Naive thymus-derived CD4-positive, alpha-beta T cell (primary cell): ENCODE results near the gene ADAP1. TPM values are rescaled to one million over a fixed set of nuclear protein-coding genes. Genes with fewer than 3 reads are reported as not detected.
"Not testable (repeated sequence)": the region's sequence is repeated elsewhere in the genome, so short reads cannot be mapped to it uniquely, and the experiment has no call there.

Experiments
- ATAC-seq: fragments of 150-1000 bp; cut with Tn5 transposase; 2 replicates; pipeline ENCODE4 v1.10.0; 2021; ENCODE audit warnings: mild to moderate bottlenecking, moderate library complexity
- CTCF ChIA-PET: fragments of 350-600 bp; sonication (Branson Sonifier 250); formaldehyde crosslinking; loops from one replicate; lab custom pipeline; 2021; ENCODE audit warnings: antibody characterized with exemption; lab: Charles Lee
- POLR2A ChIA-PET: fragments of 350-600 bp; sonication (Branson Sonifier 250); formaldehyde crosslinking; loops from one replicate; lab custom pipeline; 2021; ENCODE audit warnings: antibody characterized with exemption, inconsistent platforms; lab: Charles Lee
- DNase-seq, 9 donors: peaks; one replicate each; pipeline versions ENCODE4 v3.0.0 to v3.0.0-alpha.2; 2020 to 2022; ENCODE audit warnings: mixed read lengths in 1 of 9
- H3K27ac ChIP-seq: one replicate; pipeline ENCODE4 v1.7.0; 2013; ENCODE audit warnings: mild to moderate bottlenecking, low read depth, low read length, moderate library complexity
- H3K27me3 ChIP-seq, 2 donors: one replicate each; pipeline ENCODE4 v1.7.0; 2013; ENCODE audit warnings: low read length in 2 of 2, mild to moderate bottlenecking in 2 of 2, moderate library complexity in 2 of 2; ENCODE audit not compliant: control insufficient read depth in 2 of 2, insufficient read depth in 2 of 2
- H3K36me3 ChIP-seq, 3 experiments: 1 replicate in 2 of 3; 2 replicates in 1 of 3; pipeline ENCODE4 v1.7.0; 2013; ENCODE audit warnings: low read length in 3 of 3, mild to moderate bottlenecking in 3 of 3, moderate library complexity in 1 of 3; ENCODE audit not compliant: insufficient read depth in 3 of 3, control insufficient read depth in 2 of 3
- H3K4me1 ChIP-seq, 2 donors: one replicate each; pipeline ENCODE4 v1.7.0; 2013; ENCODE audit warnings: low read length in 2 of 2, mild to moderate bottlenecking in 2 of 2, moderate library complexity in 1 of 2; ENCODE audit not compliant: control insufficient read depth in 2 of 2, insufficient read depth in 2 of 2
- H3K4me3 ChIP-seq: 2 replicates; pipeline ENCODE4 v1.7.0; 2013; ENCODE audit warnings: mild to moderate bottlenecking, low read length
- H3K9me3 ChIP-seq, 3 experiments: 1 replicate in 2 of 3; 2 replicates in 1 of 3; pipeline ENCODE4 v1.7.0; 2013; ENCODE audit warnings: low read length in 3 of 3; ENCODE audit not compliant: control insufficient read depth in 2 of 3
- H3K27ac Mint-ChIP-seq, 9 donors: one replicate each; pipeline ENCODE4 v1.8.0; 2020 to 2022; ENCODE audit warnings: mixed read lengths in 9 of 9, mild to moderate bottlenecking in 8 of 9, moderate library complexity in 5 of 9, inconsistent platforms in 2 of 9
- H3K27me3 Mint-ChIP-seq, 5 donors: one replicate each; pipeline ENCODE4 v1.8.0; 2021 to 2022; ENCODE audit warnings: mixed read lengths in 5 of 5, mild to moderate bottlenecking in 1 of 5
- H3K36me3 Mint-ChIP-seq, 5 donors: one replicate each; pipeline ENCODE4 v1.8.0; 2020 to 2022; ENCODE audit warnings: mixed read lengths in 5 of 5, mild to moderate bottlenecking in 3 of 5, inconsistent platforms in 1 of 5
- H3K4me1 Mint-ChIP-seq, 7 donors: one replicate each; pipeline ENCODE4 v1.8.0; 2020 to 2022; ENCODE audit warnings: mixed read lengths in 7 of 7, mild to moderate bottlenecking in 3 of 7, inconsistent platforms in 1 of 7
- H3K4me3 Mint-ChIP-seq, 10 donors: one replicate each; pipeline ENCODE4 v1.8.0; 2020 to 2022; ENCODE audit warnings: mild to moderate bottlenecking in 10 of 10, mixed read lengths in 10 of 10, moderate library complexity in 6 of 10, inconsistent platforms in 2 of 10
- H3K9me3 Mint-ChIP-seq, 11 donors: one replicate each; pipeline ENCODE4 v1.8.0; 2020 to 2022; ENCODE audit warnings: mixed read lengths in 11 of 11, mild to moderate bottlenecking in 4 of 11, inconsistent platforms in 1 of 11, moderate library complexity in 1 of 11
- intact Hi-C, 2 donors: fragments of 100-400 bp; cut with micrococcal nuclease; formaldehyde crosslinking; loops; one replicate each; pipeline ENCODE4 v1.15.1; 2023
- polyA plus RNA-seq, 2 donors: library from polyadenylated mRNA; unstranded; fragments of 300-500 nt; fragmentation: Illumina TruSeq; gene quantifications; one replicate each; pipeline ENCODE4 v1.2.3, GENCODE V29; 2021
- total RNA-seq, 6 experiments: library from RNA in 5 of 6; stranded (reverse) in 5 of 6; gene quantifications; 1 replicate in 5 of 6; 2 replicates in 1 of 6; pipeline ENCODE4 v1.2.3 and lab custom pipeline; 2021 to 2026

ADAP1 gene
- total and polyA plus RNA-seq, 7 experiments from 2014 or later, result 3.8 to 68.6 (median 8.7) TPM

DNA sequence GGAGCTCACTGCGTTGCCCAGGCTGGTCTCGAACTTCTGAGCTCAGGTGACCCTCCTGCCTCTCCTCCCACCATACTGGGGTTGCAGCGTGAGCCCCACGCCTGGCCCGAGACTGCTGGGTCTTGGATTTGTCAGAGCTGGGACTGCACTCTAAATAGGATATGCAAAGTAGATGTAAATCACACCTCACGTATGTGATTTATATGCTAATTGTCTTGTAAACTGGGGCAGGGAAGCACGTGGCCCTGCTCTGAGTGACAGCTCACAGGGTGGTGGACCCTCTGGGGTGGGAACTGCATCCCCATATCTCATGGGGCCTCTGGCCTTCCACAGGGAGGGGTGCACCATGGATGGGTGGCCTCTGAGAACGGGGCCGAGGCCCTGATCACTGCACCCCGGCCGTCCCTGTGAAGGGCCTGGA, 44.0 kb downstream of the ADAP1 start:
- intact Hi-C loops, result loop anchor here in 1 of 2 donors (1.0 kb wide), 1 partner anchor 13 kb away; no protein-coding TSS in a partner anchor
- H3K36me3 Mint-ChIP-seq, result no peaks in the 10 kb centered on the region
- no peak for ATAC-seq
- H3K27me3 Mint-ChIP-seq, result no peaks in the 10 kb centered on the region
- Histone ChIP-seq H3K27ac (no peak overlapping the region), H3K4me3 (no peak overlapping the region), H3K27me3 (no peaks in the 10 kb centered on the region), H3K4me1 (peaks cover 0 to 11% of the 10 kb centered on the region in 2 donors), H3K36me3 (no peaks in the 10 kb centered on the region), H3K9me3 (no peaks in the 10 kb centered on the region)
- peaks cover 0 to 2% (median 0%) of the 10 kb centered on the region in 11 donors for H3K9me3 Mint-ChIP-seq
- peaks cover 0 to 12% (median 10%) of the 10 kb centered on the region in 7 donors for H3K4me1 Mint-ChIP-seq
- POLR2A ChIA-PET, result interaction anchor here (0.8 to 1.9 kb wide), 6 partner anchors 12 to 144 kb away, joined by 3 to 27 read pairs (median 6); partner anchors contain the start of gene COX19
- DNase-seq, result no peak
- CTCF ChIA-PET, result interaction anchor here (0.9 to 2.3 kb wide), 5 partner anchors 13 to 155 kb away, joined by 3 to 13 read pairs (median 6); partner anchors contain the start of gene COX19
- peak overlapping the region in 6 of 9 donors; percentile 28 to 80 (median 68) for H3K27ac Mint-ChIP-seq
- H3K4me3 Mint-ChIP-seq, result peak overlapping the region in 9 of 10 donors; percentile 60 to 82 (median 77)

DNA sequence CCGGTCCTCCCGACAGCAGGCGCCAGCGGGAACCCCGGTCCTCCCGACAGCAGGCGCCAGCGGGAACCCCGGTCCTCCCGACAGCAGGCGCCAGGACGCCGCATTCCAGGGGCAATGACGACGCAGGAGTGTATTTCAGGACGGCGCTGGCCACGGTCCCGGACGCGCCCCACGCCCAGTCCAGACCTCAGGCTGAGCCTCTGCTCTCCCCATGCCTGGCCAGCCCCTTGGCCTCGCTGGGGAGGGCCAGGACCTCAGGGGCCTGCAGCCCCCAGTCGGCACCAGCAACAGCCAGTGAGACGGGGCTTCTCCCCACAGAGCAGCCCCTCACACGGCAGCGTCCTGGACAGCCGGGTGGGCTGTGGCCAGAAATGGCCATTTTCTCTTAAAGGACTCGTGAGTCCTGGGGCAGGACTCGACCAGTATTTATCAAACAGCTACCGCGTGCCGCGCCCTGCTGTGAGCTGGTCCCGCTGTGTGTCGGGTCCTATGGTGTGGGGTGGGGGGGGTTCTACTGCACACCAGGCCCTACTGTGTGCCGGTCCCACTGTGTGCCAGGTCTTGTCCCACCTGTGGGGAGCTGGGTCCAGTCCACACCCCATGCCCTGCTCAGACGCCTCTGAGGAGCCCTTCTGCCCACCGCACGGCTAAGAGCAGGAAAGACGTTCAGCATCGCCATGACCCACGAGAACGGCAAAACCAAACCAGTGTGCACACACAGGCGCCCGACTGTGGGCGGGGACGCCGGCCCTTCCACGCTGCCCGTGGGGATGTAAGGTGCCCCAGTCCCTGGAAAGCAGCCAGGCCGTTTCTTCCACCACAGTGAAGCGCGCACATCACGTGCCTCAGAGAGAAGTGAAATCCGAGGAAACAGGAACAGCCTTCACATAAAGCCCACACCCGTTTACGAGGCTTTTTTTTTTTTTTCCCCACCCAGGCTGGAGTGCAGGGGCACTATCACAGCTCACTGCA, 44.8 kb downstream of the ADAP1 start:
- Histone ChIP-seq H3K4me1 (peaks cover 0 to 11% of the 10 kb centered on the region in 2 donors), H3K27me3 (no peaks in the 10 kb centered on the region), H3K27ac (no peak overlapping the region), H3K36me3 (no peaks in the 10 kb centered on the region), H3K4me3 (peak overlapping the region; percentile 9), H3K9me3 (no peaks in the 10 kb centered on the region)
- Mint-ChIP-seq H3K27me3 (peaks cover 0 to 2% (median 0%) of the 10 kb centered on the region in 5 donors), H3K4me1 (peaks cover 0 to 13% (median 10%) of the 10 kb centered on the region in 7 donors), H3K4me3 (peak overlapping the region in 9 of 10 donors; percentile 60 to 82 (median 77)), H3K36me3 (no peaks in the 10 kb centered on the region), H3K27ac (peak overlapping the region in 7 of 9 donors; percentile 28 to 80 (median 76)), H3K9me3 (peaks cover 0 to 2% (median 0%) of the 10 kb centered on the region in 11 donors)
- intact Hi-C loops, result loop anchor here in 1 of 2 donors (1.0 kb wide), 4 partner anchors 14 to 156 kb away; partner anchors contain the start of genes ADAP1 and COX19
- ChIA-PET POLR2A (interaction anchor here (0.8 to 1.9 kb wide), 7 partner anchors 13 to 300 kb away, joined by 3 to 27 read pairs (median 6); partner anchors contain the start of gene COX19), CTCF (interaction anchor here (0.7 to 2.3 kb wide), 10 partner anchors 14 to 156 kb away, joined by 3 to 13 read pairs (median 4); partner anchors contain the start of gene COX19)
- peak in 3 of 9 donors; percentile 19 to 37 (median 29) for DNase-seq
- peak; percentile 63 for ATAC-seq

GRCh38 chr7:908591-909357, 45.7 kb downstream of the ADAP1 start:
- H3K27me3 Mint-ChIP-seq, H3K27ac ChIP-seq, H3K36me3 ChIP-seq, H3K4me3 ChIP-seq, H3K27me3 ChIP-seq, H3K9me3 Mint-ChIP-seq, H3K27ac Mint-ChIP-seq, H3K9me3 ChIP-seq, H3K36me3 Mint-ChIP-seq: not testable (repeated sequence)
- intact Hi-C loops, result loop anchor here (1.0 kb wide), 5 partner anchors 15 to 157 kb away; partner anchors contain the start of genes ADAP1 (in 2 of the 2) and COX19 (in 1 of the 2)
- ATAC-seq (peak; percentile 79), DNase-seq (peak; percentile 38 to 78 (median 55))
- POLR2A ChIA-PET, result interaction anchor here (1.0 to 1.9 kb wide), 5 partner anchors 14 to 299 kb away, joined by 3 to 27 read pairs (median 3); partner anchors contain the start of gene ADAP1
- CTCF ChIA-PET, result interaction anchor here (0.9 to 2.3 kb wide), 8 partner anchors 15 to 157 kb away, joined by 3 to 13 read pairs (median 4); no protein-coding TSS in a partner anchor
- peaks cover 0 to 11% of the 10 kb centered on the region in 2 donors for H3K4me1 ChIP-seq
- H3K4me3 Mint-ChIP-seq, result peak overlapping the region in 3 of 10 donors; percentile 55 to 75 (median 57)
- peaks cover 0 to 13% (median 10%) of the 10 kb centered on the region in 7 donors for H3K4me1 Mint-ChIP-seq

GRCh38 chr7:908159-908581, 46.3 kb downstream of the ADAP1 start:
- H3K27ac ChIP-seq, result no peak overlapping the region
- peaks cover 0 to 11% of the 10 kb centered on the region in 2 donors for H3K4me1 ChIP-seq
- H3K27ac Mint-ChIP-seq, result no peak overlapping the region
- intact Hi-C loops, result loop anchor here (1.0 kb wide), 4 partner anchors 15 to 157 kb away; partner anchors contain the start of gene ADAP1 (in 1 of the 2)
- no peaks in the 10 kb centered on the region for H3K36me3 Mint-ChIP-seq
- peaks cover 0 to 13% (median 10%) of the 10 kb centered on the region in 7 donors for H3K4me1 Mint-ChIP-seq
- H3K4me3 ChIP-seq, result no peak overlapping the region
- CTCF ChIA-PET, result interaction anchor here (0.5 to 2.1 kb wide), 5 partner anchors 30 to 157 kb away, joined by 3 to 6 read pairs (median 3); no protein-coding TSS in a partner anchor
- ATAC-seq, result peak; percentile 2
- peaks cover 0 to 2% (median 0%) of the 10 kb centered on the region in 11 donors for H3K9me3 Mint-ChIP-seq
- POLR2A ChIA-PET, result interaction anchor here (0.6 to 1.1 kb wide), 4 partner anchors 15 to 299 kb away, joined by 3 read pairs; partner anchors contain the start of gene ADAP1
- DNase-seq, result peak in 3 of 9 donors; percentile 13 to 58 (median 25)
- no peaks in the 10 kb centered on the region for H3K27me3 ChIP-seq
- H3K27me3 Mint-ChIP-seq, result peaks cover 0 to 2% (median 0%) of the 10 kb centered on the region in 5 donors
- peak overlapping the region in 3 of 10 donors; percentile 55 to 75 (median 57) for H3K4me3 Mint-ChIP-seq
- H3K36me3 ChIP-seq, result no peaks in the 10 kb centered on the region
- no peaks in the 10 kb centered on the region for H3K9me3 ChIP-seq

DNA sequence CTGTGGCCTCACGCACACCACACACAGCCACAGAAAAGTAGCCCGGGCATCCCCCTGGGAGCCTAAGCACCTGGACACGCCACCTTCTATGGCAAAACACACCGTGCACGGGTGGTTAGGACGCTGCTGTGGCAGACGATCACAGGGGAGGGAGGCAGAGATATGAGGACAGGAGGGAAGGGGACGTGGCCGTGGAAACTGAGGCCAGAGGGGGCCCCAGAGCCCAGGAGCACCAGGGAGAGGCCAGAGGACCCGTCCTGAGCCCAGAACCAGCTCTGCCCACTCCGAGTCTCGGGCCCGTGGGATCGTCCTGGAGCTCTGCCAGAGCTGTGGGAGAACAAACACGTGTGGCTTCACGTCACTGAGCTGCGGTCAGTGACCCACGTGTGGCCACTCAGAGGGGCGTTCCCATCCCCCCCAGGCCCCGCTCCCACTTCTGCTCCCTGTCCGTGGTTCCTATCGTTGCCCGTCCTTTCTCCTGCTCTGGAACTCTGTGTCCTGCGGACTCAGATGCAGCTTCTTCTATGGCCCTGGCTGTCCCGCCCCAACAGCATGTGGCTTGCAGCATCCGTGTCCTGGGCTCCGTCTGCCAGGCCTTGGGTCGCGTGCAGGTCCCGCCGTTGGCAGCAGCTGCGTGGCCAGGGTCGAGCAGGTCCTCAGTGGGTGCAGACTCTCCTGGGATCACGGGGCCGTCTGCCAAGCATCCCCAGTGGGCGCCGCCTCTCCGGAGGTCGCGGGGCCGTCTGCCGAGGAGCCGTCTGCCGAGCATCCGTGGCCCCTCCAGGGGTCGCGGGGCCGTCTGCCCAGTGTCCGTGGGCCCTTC, 47.1 kb downstream of the ADAP1 start:
- H3K36me3 ChIP-seq, result no peaks in the 10 kb centered on the region
- Mint-ChIP-seq H3K27ac (no peak overlapping the region), H3K9me3 (peaks cover 0 to 2% (median 0%) of the 10 kb centered on the region in 11 donors), H3K4me1 (peaks cover 0 to 11% (median 9%) of the 10 kb centered on the region in 7 donors), H3K36me3 (peaks cover 0 to 8% (median 6%) of the 10 kb centered on the region in 5 donors), H3K27me3 (peaks cover 0 to 2% (median 0%) of the 10 kb centered on the region in 5 donors), H3K4me3 (peak overlapping the region in 1 of 10 donors; percentile 46)
- H3K27ac ChIP-seq, result no peak overlapping the region
- no peaks in the 10 kb centered on the region for H3K9me3 ChIP-seq
- DNase-seq (peak in 3 of 9 donors; percentile 28 to 70 (median 33)), ATAC-seq (no peak)
- H3K4me1 ChIP-seq, result peaks cover 0 to 11% of the 10 kb centered on the region in 2 donors
- POLR2A ChIA-PET, result interaction anchor here (0.6 to 1.0 kb wide), 2 partner anchors 16 to 67 kb away, joined by 3 read pairs; no protein-coding TSS in a partner anchor
- CTCF ChIA-PET, result interaction anchor here (0.5 to 2.1 kb wide), 5 partner anchors 46 to 158 kb away, joined by 3 to 6 read pairs (median 4); no protein-coding TSS in a partner anchor
- no peaks in the 10 kb centered on the region for H3K27me3 ChIP-seq
- intact Hi-C loops, result no loop called here
- H3K4me3 ChIP-seq, result no peak overlapping the region
